ENCODE measurements around the gene DRGX. TPM values are rescaled to one million over a fixed set of nuclear protein-coding genes. Genes with fewer than 3 reads are reported as not detected.

DRGX gene
- total and polyA plus RNA-seq, 10 of the 15 experiments (the other 5 are each of a cell fraction or from before 2014, with no cell fraction given), result not detected

DNA sequence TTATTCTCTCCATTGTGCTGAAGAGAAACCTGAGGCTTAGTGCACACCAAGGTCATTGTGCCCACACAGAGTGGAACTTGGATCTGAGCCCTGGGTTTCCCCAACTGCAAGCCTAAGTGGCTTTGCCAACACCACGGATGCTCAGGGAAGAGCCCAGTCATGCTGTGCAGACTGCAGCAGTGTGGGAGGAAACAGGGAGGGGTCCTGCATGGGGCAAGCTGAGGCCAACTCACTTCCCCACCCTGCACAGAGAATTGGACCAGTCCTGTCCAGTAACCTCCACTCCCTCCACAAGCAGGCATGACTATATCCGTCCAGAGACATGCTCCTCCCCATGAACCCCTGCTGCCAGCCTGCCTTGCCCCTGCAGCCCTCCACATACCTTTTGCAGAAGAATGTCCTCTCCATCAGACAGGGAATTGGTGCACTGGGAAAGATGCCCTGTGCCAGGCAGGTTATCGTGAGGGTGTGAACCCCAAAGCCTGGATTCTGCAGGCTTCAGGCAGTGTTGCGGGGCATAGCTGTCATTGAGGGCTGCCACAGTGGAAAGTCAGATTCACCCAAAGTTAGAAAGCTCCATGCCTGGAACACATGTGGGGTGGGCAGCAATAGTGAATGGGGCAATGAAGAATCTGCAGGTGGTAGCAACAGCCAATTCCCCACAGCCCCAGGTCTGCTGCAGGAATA, 44.9 kb downstream of the DRGX start:
- no peak for FAIRE-seq
- H3K27me3 ChIP-seq (replicated peaks in 1 of 2; ENCODE audit: control insufficient read depth in 2 of 2, insufficient read depth in 2 of 2, low read length in 1 of 2), result no peaks in the 10 kb centered on the region
- no peaks in the 10 kb centered on the region for H3K4me1 ChIP-seq (ENCODE audit: control insufficient read depth, insufficient read depth, low read length)
- ChIA-PET POLR2A (no interaction called here), SMC1A (ENCODE audit: uncharacterized antibody, unreplicated experiment) (no interaction called here), CTCF (no interaction called here), RAD21 (ENCODE audit: unreplicated experiment) (no interaction called here)
- no peaks in the 10 kb centered on the region for H3K36me3 ChIP-seq (ENCODE audit: control insufficient read depth in 2 of 2, insufficient read depth in 2 of 2, low read length in 1 of 2)
- H3K27ac ChIP-seq (ENCODE audit: control insufficient read depth, insufficient read depth), result no peak overlapping the region
- in situ Hi-C loops (cut with MboI), result no loop called here
- no peak overlapping the region for H2AFZ ChIP-seq (ENCODE audit: control insufficient read depth, low read depth, low read length)
- intact Hi-C loops (cut with micrococcal nuclease; ENCODE audit: unreplicated experiment), result no loop called here
- no peak for ATAC-seq
- H3K79me2 ChIP-seq (ENCODE audit: control insufficient read depth, insufficient read depth, low read length), result no peaks in the 10 kb centered on the region
- H3K4me3 ChIP-seq, result no peak overlapping the region
- no peaks in the 10 kb centered on the region; the same call in 2 of the 3 replicates for H3K9me3 ChIP-seq (replicated peaks; ENCODE audit: control insufficient read depth, insufficient read depth, low read length)
- 51% methylated on average over 4 of the region's 4 CpGs for WGBS (ENCODE audit: insufficient coverage, insufficient replicate concordance, low lambda C conversion rate, missing lambda C conversion rate)
- H3K4me2 ChIP-seq (ENCODE audit: control insufficient read depth, insufficient read depth), result no peak overlapping the region
- H4K20me1 ChIP-seq (ENCODE audit: control insufficient read depth, insufficient read depth), result no peaks in the 10 kb centered on the region
- no peak overlapping the region for H3K9ac ChIP-seq (ENCODE audit: control insufficient read depth, insufficient read depth, low read length)
- BruUV-seq (replicated peaks), result no TSS peak
- no peak for DNase-seq (ENCODE audit: low read depth, low spot score)
- TF ChIP-seq STAT3 (IDR thresholded peaks at IDR 0.05; ENCODE audit: low read depth, low read length) (no peak), FOXK2 (IDR thresholded peaks at IDR 0.05) (no peak), LARP7 (IDR thresholded peaks at IDR 0.05) (no peak), E2F8 (IDR thresholded peaks at IDR 0.05; ENCODE audit: low read depth, partially characterized antibody) (no peak), RELB (IDR thresholded peaks at IDR 0.05; ENCODE audit: low read depth) (no peak), HSF1 (IDR thresholded peaks at IDR 0.05; ENCODE audit: low read depth, low read length) (no peak), MTA2 (IDR thresholded peaks at IDR 0.05; ENCODE audit: low read depth) (no peak), JUND (IDR thresholded peaks at IDR 0.05; ENCODE audit: low read depth, low read length) (no peak), HCFC1 (IDR thresholded peaks at IDR 0.05; ENCODE audit: low read length) (no peak), SMARCA5 (IDR thresholded peaks at IDR 0.05) (no peak)
- TF ChIP-seq, protein P1, sequence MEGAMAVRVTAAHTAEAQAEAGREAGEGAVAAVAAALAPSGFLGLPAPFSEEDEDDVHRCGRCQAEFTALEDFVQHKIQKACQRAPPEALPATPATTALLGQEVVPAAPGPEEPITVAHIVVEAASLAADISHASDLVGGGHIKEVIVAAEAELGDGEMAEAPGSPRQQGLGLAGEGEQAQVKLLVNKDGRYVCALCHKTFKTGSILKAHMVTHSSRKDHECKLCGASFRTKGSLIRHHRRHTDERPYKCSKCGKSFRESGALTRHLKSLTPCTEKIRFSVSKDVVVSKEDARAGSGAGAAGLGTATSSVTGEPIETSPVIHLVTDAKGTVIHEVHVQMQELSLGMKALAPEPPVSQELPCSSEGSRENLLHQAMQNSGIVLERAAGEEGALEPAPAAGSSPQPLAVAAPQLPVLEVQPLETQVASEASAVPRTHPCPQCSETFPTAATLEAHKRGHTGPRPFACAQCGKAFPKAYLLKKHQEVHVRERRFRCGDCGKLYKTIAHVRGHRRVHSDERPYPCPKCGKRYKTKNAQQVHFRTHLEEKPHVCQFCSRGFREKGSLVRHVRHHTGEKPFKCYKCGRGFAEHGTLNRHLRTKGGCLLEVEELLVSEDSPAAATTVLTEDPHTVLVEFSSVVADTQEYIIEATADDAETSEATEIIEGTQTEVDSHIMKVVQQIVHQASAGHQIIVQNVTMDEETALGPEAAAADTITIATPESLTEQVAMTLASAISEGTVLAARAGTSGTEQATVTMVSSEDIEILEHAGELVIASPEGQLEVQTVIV (IDR thresholded peaks at IDR 0.05; ENCODE audit: borderline replicate concordance, partially characterized antibody), result no peak
- TF ChIP-seq, protein P2, sequence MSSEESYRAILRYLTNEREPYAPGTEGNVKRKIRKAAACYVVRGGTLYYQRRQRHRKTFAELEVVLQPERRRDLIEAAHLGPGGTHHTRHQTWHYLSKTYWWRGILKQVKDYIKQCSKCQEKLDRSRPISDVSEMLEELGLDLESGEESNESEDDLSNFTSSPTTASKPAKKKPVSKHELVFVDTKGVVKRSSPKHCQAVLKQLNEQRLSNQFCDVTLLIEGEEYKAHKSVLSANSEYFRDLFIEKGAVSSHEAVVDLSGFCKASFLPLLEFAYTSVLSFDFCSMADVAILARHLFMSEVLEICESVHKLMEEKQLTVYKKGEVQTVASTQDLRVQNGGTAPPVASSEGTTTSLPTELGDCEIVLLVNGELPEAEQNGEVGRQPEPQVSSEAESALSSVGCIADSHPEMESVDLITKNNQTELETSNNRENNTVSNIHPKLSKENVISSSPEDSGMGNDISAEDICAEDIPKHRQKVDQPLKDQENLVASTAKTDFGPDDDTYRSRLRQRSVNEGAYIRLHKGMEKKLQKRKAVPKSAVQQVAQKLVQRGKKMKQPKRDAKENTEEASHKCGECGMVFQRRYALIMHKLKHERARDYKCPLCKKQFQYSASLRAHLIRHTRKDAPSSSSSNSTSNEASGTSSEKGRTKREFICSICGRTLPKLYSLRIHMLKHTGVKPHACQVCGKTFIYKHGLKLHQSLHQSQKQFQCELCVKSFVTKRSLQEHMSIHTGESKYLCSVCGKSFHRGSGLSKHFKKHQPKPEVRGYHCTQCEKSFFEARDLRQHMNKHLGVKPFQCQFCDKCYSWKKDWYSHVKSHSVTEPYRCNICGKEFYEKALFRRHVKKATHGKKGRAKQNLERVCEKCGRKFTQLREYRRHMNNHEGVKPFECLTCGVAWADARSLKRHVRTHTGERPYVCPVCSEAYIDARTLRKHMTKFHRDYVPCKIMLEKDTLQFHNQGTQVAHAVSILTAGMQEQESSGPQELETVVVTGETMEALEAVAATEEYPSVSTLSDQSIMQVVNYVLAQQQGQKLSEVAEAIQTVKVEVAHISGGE (CRISPR knock-in tag; IDR thresholded peaks at IDR 0.05), result no peak

All from GM12878 (cell line).